ENCODE measurements around the gene DNAAF3.

- no peak for TF ChIP-seq CTCF (IDR thresholded peaks at IDR 0.05)
- TF ChIP-seq EZH2 (IDR thresholded peaks at IDR 0.05), result no peak
- TF ChIP-seq EZH2phosphoT487 (IDR thresholded peaks at IDR 0.05), result no peak
These were observed 22.2 kb upstream of the DNAAF3 start for GRCh38 chr19:55188625-55189024.

Data from neural progenitor cell (in vitro differentiated cells).